VCaP (cell line): ENCODE data around the gene ENG.

Source experiments
- H3K27ac ChIP-seq: fragments of 450-650 bp; 2 replicates; pipeline ENCODE4 v1.5.1; 2017
- TF ChIP-seq, protein P1 (sequence below): fragments of 450-650 bp; conservative IDR thresholded peaks from 2 replicates; pipeline ENCODE4 v1.5.1; 2017; ENCODE audit warnings: mild to moderate bottlenecking, moderate library complexity

Gene ENG

DNA sequence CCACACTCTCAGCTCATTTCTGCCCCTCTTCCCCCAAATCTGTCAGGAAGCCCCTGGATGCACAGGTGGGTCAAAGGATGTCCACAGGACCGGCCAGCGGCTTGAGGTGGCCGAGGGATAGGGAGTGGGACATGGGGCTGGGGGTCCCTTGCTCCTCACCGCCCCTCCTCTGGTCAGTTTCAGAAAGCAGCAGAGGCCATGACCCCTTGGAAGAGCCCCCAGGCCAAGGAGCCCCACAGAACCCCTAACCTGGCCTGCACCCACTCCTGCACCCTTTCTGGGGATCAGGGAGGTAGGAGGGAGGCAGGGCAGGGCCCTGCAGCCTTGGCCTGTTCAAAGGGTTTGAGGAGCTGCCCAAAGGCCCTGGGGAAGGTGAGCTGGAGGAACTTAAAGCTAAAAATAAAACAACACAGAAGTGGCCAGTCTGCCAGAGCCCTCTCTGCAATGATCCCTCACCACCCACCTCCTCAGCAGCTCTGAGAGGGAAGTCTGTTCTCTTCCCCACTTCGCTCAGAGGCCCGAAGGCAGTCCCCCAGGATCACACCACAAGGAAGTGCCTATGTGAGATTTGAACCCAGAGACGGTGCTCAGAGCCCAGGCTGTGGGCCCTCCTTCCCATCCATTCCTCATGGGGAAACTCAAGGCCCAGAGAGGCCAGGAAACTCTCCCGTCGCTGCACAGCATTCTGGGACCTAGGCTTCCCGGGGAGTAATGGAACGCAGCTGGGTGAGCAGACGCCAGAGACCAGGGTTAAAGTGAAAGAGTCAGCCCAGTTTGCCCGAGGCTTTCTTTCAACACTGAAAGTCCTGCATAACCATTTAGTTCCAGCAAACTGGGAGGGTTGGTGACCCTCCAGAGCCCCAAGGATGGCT is 910 bp downstream of the ENG start:
- TF ChIP-seq, protein P1, sequence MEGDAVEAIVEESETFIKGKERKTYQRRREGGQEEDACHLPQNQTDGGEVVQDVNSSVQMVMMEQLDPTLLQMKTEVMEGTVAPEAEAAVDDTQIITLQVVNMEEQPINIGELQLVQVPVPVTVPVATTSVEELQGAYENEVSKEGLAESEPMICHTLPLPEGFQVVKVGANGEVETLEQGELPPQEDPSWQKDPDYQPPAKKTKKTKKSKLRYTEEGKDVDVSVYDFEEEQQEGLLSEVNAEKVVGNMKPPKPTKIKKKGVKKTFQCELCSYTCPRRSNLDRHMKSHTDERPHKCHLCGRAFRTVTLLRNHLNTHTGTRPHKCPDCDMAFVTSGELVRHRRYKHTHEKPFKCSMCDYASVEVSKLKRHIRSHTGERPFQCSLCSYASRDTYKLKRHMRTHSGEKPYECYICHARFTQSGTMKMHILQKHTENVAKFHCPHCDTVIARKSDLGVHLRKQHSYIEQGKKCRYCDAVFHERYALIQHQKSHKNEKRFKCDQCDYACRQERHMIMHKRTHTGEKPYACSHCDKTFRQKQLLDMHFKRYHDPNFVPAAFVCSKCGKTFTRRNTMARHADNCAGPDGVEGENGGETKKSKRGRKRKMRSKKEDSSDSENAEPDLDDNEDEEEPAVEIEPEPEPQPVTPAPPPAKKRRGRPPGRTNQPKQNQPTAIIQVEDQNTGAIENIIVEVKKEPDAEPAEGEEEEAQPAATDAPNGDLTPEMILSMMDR, result no peak
- peak overlapping the region; percentile 92 for H3K27ac ChIP-seq

DNA sequence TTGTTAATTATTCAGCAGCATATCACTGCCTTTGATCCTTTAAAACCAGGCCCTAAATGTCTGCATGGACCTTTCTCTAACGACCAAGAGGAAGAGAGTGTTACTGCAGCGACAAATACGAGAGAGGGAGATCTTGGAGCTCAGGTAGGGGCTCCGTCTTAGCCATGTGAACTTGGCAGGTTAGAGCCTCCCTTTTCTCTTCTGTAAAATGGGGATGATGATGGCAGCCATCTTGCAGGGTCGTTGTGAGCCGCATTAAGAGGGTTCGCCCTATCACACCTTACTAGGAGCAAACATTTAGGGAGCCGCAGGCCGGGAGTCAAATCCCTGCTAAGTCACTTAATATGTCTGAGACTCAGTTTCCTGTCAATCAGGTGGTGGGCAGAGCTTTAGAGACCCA is 1.6 kb downstream of the ENG start:
- H3K27ac ChIP-seq, result peak overlapping the region; percentile 92; the same call in 1 of the 2 replicates
- TF ChIP-seq, protein P1, result no peak

DNA sequence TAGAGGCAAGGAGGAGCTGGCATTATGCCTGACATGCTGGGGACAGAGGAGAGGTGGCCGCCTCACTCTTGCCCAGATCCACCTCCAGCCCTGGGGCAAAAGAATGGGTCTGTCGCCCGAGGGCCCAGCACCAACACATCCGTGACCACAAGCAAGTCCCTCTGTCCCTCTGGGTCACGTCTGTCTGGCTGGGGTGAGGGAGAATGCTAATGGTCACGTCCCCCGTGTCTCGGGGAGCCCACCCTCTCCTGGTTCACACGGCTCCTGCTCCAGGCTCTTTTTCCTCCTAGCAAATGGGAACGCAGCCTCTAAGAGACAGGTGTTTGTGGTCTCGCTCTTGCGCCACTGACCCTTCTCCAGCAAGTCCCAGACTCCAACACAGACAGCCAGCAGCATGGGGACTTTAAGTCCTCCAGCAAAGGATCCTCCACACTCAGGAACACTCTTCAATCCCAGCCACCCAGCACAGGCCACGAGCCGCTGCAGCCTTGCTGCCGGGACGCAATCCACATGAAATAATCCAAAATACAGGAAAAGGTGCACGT is 4.1 kb downstream of the ENG start:
- TF ChIP-seq, protein P1, result no peak
- H3K27ac ChIP-seq, result no peak overlapping the region

DNA sequence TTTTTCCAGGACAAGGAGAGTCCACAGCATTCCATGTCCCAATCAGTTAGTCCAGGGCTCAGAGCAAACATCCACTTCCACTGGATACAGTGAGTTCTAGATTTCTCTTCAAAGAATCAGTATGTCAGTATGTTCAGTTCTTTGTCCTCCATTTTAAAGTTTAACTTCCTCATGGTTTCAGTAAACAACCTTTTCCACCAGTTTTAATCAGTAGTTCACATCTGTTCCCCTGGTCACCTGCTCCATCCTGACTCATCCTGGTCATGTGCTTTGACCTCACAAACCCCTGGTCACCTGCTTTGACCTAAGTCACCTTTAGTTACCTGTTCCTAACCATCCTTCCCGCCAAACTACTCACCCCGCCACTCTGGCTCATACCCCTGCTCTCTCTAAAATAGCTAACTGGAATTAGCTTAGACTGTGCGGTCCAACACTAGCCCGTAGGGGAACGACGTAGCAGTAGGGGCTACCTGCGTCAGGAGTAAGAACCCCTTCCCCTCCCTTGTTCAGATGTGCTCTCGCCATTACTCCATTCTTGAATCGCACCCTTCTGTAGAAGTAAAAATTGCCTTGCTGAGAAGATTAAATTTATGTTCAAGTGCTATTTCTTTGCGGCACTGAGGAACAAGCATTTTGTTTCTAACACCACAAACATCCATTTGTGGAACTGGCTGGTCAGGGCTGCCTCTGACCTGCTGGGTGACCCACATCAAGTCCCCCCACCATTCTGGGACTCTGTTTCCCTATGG is 5.5 kb downstream of the ENG start:
- no peak overlapping the region for H3K27ac ChIP-seq
- TF ChIP-seq, protein P1, result no peak

DNA sequence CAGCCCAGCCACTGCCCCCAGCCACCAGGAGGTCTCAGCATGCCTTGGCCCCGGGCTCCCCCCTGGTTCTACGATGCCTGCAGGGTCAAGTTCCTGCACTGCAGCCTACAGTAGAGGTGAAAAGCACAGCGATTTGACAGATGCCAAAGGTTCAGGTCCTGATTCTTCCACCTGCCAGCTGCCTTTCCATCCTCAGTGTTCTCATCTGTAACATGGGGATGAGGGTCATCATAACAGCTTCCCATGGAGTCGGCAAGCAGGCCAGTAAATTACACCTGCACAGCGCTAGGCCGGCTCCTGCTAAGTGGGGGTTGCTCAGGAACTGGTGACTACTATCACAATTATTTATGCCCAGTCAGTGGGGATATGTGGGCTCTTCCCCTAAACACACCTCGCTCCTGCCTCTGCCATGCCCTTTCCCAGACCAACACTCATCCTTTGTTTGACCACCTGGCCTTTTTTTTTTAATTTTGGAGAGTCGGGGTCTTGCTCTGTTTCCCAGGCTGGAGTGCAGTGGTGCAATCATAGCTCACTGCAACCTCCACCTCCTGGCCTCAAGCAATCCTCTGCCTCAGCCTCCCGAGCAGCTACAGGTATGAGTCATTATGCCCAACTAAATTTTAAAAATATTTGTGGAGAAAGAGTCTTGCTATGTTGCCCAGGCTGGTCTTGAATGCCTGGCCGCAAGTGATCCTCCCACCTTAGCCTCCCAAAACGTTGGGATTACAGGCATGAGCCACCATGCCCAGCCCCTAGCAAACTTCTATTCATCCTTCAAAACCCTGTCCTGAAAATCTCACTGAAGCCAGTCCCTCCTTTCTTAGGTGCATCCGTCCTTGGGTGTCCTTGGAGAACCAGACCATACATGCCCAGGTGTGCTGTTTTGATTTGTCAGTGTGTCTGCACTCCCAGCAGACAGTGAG is 6.4 kb downstream of the ENG start:
- H3K27ac ChIP-seq, result no peak overlapping the region
- TF ChIP-seq, protein P1, result no peak

DNA sequence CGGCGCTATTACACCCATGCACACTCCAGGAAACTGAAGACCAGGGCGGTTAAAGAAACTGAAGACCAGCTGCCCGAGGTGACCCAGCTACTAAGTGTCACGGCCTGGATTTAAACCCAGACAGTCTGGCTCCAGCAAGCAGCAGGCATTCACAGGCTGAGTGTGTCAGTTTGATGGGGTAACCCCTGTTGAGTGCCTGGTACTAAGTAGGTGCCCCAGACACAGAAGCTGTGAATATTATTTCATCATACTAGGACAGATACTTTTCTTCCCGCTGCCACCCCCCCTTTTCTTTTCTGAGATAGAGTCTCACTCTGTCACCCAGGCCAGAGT is 7.3 kb downstream of the ENG start:
- H3K27ac ChIP-seq, result no peak overlapping the region

More for the DNA sequence above, 7.3 kb downstream of the ENG start:
- TF ChIP-seq, protein P1, result no peak
